Skeletal muscle satellite cell (primary cell): ENCODE results near the gene MYBPC2.

Experiments used
- H3K27me3 ChIP-seq: 2 replicates; pipeline ENCODE4 v1.7.0; 2013; ENCODE audit warnings: low read length; ENCODE audit not compliant: control insufficient read depth, insufficient read depth
- H3K36me3 ChIP-seq: 2 replicates; pipeline ENCODE4 v1.7.0; 2013; ENCODE audit warnings: mild to moderate bottlenecking, control low read depth, low read length; ENCODE audit not compliant: insufficient read depth
- H3K4me1 ChIP-seq: 2 replicates; pipeline ENCODE4 v1.7.0; 2013; ENCODE audit warnings: low read length; ENCODE audit not compliant: control insufficient read depth, insufficient read depth
- H3K4me2 ChIP-seq: 2 replicates; pipeline ENCODE4 v1.7.0; 2013; ENCODE audit warnings: mild to moderate bottlenecking, low read length
- H3K4me3 ChIP-seq: 2 replicates; pipeline ENCODE4 v1.7.0; 2013; ENCODE audit warnings: low read length
- H3K9ac ChIP-seq: 2 replicates; pipeline ENCODE4 v1.7.0; 2013; ENCODE audit warnings: mild to moderate bottlenecking, low read depth, low read length, moderate library complexity
- H3K9me3 ChIP-seq: replicated peaks from 2 replicates; pipeline ENCODE4 v1.7.0; 2013; ENCODE audit warnings: mild to moderate bottlenecking, control low read depth, low read length

Gene MYBPC2

GRCh38 chr19:50394017-50394416, 38.7 kb upstream of the MYBPC2 start:
- H3K36me3 ChIP-seq: peaks cover 4% of the 10 kb centered on the region
- H3K9ac ChIP-seq: no peak overlapping the region
- no peak overlapping the region for H3K4me3 ChIP-seq
- H3K4me1 ChIP-seq: no peaks in the 10 kb centered on the region
- H3K27me3 ChIP-seq: no peaks in the 10 kb centered on the region
- H3K4me2 ChIP-seq: no peak overlapping the region
- H3K9me3 ChIP-seq: no peaks in the 10 kb centered on the region

DNA sequence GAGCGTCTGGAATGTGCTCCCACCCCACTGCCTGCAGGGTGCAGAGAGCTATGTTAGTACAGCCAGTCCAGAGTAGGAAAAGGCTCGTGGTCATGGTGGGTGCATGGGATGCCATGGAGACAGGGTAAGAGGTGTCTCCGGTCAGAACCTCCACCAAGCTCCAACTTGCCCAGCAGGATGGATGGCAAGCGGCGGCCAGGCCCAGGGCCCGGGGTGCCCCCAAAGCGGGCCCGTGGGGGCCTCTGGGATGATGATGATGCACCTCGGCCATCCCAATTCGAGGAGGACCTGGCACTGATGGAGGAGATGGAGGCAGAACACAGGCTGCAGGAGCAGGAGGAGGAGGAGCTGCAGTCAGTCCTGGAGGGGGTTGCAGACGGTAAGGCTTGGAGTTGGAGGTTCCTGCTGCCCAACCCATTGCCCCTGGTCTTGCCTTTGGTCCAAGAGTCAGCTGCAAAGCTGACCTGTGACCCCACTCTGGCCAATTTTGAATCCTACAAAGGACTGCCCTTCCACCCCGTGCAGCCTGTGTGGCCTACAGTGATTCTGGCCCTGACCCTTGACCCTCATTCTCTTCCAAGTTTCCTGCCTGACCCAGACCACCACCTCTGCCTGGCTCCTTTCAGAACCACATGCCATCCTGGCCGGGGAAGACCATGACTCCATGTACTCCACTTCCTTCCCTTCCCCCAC, 33.9 kb upstream of the MYBPC2 start:
- Histone ChIP-seq H3K4me2 (no peak overlapping the region), H3K4me1 (no peaks in the 10 kb centered on the region), H3K27me3 (no peaks in the 10 kb centered on the region), H3K9ac (no peak overlapping the region), H3K9me3 (no peaks in the 10 kb centered on the region), H3K36me3 (peaks cover 5% of the 10 kb centered on the region), H3K4me3 (no peak overlapping the region)

GRCh38 chr19:50399368-50399745, 33.3 kb upstream of the MYBPC2 start:
- Histone ChIP-seq H3K9me3 (no peaks in the 10 kb centered on the region), H3K36me3 (peaks cover 5% of the 10 kb centered on the region), H3K4me3 (no peak overlapping the region), H3K27me3 (no peaks in the 10 kb centered on the region), H3K4me2 (no peak overlapping the region), H3K4me1 (no peaks in the 10 kb centered on the region), H3K9ac (no peak overlapping the region)

GRCh38 chr19:50401605-50402450, 30.9 kb upstream of the MYBPC2 start:
- no peaks in the 10 kb centered on the region for H3K4me1 ChIP-seq
- H3K4me2 ChIP-seq: no peak overlapping the region
- H3K4me3 ChIP-seq: no peak overlapping the region
- no peaks in the 10 kb centered on the region for H3K27me3 ChIP-seq
- peaks cover 5% of the 10 kb centered on the region for H3K36me3 ChIP-seq
- no peaks in the 10 kb centered on the region for H3K9me3 ChIP-seq
- H3K9ac ChIP-seq: no peak overlapping the region

DNA sequence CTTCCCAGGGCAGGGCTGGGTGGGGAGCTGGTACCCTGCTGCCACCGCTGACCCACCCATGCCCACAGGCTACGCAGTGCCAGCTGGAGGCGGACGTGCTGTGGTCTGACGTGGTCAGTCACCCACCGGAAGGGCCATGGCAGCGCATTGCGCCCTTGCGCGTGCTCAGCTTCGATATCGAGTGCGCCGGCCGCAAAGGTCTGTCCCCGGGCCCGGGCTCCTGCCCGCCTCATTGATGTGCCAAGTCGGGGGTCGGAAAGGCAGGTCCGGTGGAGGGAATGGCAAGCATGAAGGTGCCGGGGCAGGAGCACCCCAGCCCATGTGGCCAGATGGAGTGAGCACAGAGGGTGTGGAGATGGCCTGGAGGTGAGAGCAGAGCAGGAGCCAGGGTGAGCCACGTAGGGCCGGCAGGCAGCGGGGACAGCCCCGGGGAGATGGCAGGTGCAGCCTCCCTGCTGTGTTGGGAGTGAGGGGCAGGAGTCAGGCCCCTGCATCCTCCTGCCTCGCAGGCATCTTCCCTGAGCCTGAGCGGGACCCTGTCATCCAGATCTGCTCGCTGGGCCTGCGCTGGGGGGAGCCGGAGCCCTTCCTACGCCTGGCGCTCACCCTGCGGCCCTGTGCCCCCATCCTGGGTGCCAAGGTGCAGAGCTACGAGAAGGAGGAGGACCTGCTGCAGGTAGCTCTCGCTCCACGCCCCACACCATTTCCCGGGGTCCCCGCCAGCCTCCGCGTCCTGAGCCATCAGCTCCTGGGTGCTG, 30.0 kb upstream of the MYBPC2 start:
- Histone ChIP-seq H3K9ac (no peak overlapping the region), H3K4me2 (no peak overlapping the region), H3K4me1 (no peaks in the 10 kb centered on the region), H3K4me3 (no peak overlapping the region), H3K9me3 (no peaks in the 10 kb centered on the region), H3K27me3 (no peaks in the 10 kb centered on the region), H3K36me3 (peaks cover 5% of the 10 kb centered on the region)

- Histone ChIP-seq H3K4me2 (no peak overlapping the region), H3K4me3 (no peak overlapping the region), H3K9me3 (no peaks in the 10 kb centered on the region), H3K4me1 (no peaks in the 10 kb centered on the region), H3K27me3 (no peaks in the 10 kb centered on the region), H3K36me3 (peaks cover 5% of the 10 kb centered on the region), H3K9ac (no peak overlapping the region)
Observed at GRCh38 chr19:50406156-50406820, 26.4 kb upstream of the MYBPC2 start.

DNA sequence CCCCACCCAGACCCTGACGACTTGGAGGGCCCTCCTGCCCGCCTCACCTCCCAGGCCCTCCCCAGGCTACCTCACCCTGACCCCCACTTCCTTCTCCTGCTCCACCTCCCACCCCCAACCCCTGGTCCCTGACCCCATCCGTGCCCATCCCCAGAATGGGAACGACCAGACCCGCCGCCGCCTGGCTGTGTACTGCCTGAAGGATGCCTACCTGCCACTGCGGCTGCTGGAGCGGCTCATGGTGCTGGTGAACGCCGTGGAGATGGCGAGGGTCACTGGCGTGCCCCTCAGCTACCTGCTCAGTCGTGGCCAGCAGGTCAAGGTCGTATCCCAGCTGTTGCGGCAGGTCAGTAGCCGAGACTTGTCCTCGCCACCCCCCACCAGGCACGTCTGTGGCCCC, 25.9 kb upstream of the MYBPC2 start:
- H3K27me3 ChIP-seq: no peaks in the 10 kb centered on the region
- peaks cover 5% of the 10 kb centered on the region for H3K36me3 ChIP-seq
- no peak overlapping the region for H3K9ac ChIP-seq
- no peak overlapping the region for H3K4me3 ChIP-seq
- no peaks in the 10 kb centered on the region for H3K9me3 ChIP-seq
- H3K4me1 ChIP-seq: no peaks in the 10 kb centered on the region
- H3K4me2 ChIP-seq: no peak overlapping the region

DNA sequence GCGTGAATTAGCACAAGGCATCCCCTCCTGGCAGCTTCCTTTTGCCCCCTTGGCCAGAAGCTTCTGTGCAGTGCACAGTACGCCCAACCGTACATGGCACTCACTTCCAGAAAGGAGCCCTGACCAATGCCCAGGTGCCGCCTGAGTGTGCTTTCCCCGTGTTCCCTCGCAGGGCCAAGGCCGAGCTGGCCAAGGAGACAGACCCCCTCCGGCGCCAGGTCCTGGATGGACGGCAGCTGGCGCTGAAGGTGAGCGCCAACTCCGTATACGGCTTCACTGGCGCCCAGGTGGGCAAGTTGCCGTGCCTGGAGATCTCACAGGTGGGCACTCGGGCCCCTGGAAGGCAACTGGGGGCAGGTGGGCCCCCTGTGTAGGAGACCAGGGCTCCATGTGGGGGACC, 23.3 kb upstream of the MYBPC2 start:
- Histone ChIP-seq H3K36me3 (no peaks in the 10 kb centered on the region), H3K9me3 (no peaks in the 10 kb centered on the region), H3K4me2 (no peak overlapping the region), H3K27me3 (no peaks in the 10 kb centered on the region), H3K4me3 (no peak overlapping the region), H3K4me1 (no peaks in the 10 kb centered on the region), H3K9ac (no peak overlapping the region)

DNA sequence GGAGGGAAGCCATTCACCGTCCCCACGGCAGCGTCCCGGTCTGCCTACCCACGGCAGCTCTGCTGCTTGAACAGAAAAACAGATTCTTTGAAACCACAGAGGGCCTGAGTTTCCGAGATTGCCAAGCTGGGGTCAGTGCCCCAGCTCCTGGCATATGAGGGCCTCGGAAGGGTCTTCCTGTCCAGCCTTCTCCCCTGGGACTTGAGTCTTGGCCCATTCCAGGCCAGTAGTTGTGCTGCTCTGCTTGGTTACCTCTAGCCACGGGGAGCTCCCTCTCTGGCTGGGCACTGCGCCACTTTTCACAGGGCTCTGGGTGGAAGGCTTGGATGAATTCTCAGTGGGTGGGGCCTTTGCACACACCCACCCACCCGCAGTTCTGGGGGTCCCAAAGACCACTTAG, 22.6 kb upstream of the MYBPC2 start:
- H3K9me3 ChIP-seq: no peaks in the 10 kb centered on the region
- H3K4me2 ChIP-seq: no peak overlapping the region
- H3K4me1 ChIP-seq: no peaks in the 10 kb centered on the region
- H3K36me3 ChIP-seq: no peaks in the 10 kb centered on the region
- H3K9ac ChIP-seq: no peak overlapping the region
- H3K4me3 ChIP-seq: no peak overlapping the region
- H3K27me3 ChIP-seq: no peaks in the 10 kb centered on the region

DNA sequence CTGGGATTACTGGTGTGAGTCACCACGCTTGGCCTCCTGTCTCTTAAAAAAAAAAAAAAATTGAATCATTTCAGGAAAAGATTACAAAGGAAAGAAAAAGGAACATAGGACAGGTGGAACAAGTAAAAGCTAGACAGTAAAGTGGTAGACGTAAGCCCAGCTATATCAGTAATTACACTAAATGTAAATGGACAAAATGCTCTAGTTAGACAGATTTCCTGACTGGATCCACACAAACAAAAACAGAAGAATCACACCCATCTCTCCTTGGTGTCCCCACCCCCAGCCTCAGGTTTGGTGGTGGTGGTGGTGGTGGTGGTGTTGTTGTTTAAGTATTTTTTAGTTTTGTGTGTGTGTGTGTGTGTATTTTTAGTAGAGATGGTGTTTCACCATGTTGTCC, 20.3 kb upstream of the MYBPC2 start:
- Histone ChIP-seq H3K4me1 (no peaks in the 10 kb centered on the region), H3K4me2 (no peak overlapping the region), H3K9me3 (no peaks in the 10 kb centered on the region), H3K9ac (no peak overlapping the region), H3K4me3 (no peak overlapping the region), H3K36me3 (no peaks in the 10 kb centered on the region), H3K27me3 (no peaks in the 10 kb centered on the region)

- Histone ChIP-seq H3K9ac (no peak overlapping the region), H3K36me3 (no peaks in the 10 kb centered on the region)
Observed at GRCh38 chr19:50413096-50413495, 19.6 kb upstream of the MYBPC2 start.

More at GRCh38 chr19:50413096-50413495, 19.6 kb upstream of the MYBPC2 start:
- H3K27me3 ChIP-seq: no peaks in the 10 kb centered on the region
- no peaks in the 10 kb centered on the region for H3K4me1 ChIP-seq
- no peak overlapping the region for H3K4me3 ChIP-seq
- no peaks in the 10 kb centered on the region for H3K9me3 ChIP-seq
- no peak overlapping the region for H3K4me2 ChIP-seq
